GM19463 (cell line): ENCODE results near the gene SPHK2.
"Not testable (repeated sequence)": the region's sequence is repeated elsewhere in the genome, so short reads cannot be mapped to it uniquely, and the experiment has no call there.

Experiments used
- ATAC-seq: cut with Tn5 transposase; IDR thresholded peaks from one replicate; pipeline ENCODE4 v1.9.1; 2021; ENCODE audit warnings: mild to moderate bottlenecking, moderate library complexity; ENCODE audit not compliant: unreplicated experiment

The SPHK2 gene

DNA sequence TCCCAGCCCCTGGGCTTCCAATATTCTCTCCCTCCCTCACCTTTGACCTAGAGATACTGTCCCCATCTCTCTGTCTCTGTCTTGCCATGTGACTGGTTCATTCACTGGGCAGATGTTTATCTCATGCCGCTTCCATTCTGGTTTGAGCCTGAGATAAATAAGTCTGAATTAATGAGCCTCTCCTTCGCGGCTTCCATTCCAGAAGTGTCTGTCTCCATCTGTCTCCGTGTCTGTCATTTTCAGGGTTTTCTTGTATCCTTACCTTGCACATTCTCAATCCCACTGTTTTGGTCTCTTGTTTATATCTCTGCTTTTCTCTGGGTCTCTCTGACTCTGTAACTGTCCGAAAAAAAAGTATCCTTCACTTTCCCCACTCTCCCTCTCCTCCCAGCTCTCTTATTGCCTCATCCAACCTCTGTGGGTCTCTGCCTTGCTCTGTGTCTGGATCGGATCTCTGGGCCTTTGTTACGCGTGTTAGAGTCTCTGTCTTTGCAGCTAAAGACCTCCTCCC, 4.3 kb downstream of the SPHK2 start:
- ATAC-seq, result no peak

DNA sequence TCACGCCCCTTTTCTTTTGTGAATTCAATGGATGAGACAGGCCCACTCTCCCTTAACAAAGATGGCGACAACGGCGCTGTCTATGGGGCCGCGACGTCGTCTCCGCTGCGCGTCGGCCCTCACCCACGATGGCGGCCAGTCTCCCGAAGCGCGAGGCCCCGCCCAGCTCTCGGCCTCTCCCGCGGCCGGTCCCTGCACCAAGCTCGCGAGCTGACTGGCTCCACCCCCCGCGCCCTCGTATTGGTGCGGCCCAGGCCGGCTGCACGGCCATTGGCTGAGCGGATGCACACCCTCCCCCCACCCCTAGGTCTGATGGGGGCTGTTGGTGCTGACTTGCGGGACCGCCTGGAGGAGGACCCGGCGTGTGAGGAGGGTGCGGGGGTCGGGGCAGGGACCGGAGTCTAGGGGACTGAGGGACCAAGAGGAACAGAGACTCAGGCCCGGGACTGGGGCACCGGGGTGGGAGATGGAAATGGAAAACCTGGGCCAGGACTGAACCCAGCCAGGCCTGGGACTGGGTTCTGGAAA, 4.8 kb downstream of the SPHK2 start:
- ATAC-seq, result peak; percentile 64

GRCh38 chr19:48624791-48625723, 5.8 kb downstream of the SPHK2 start:
- ATAC-seq, result no peak

DNA sequence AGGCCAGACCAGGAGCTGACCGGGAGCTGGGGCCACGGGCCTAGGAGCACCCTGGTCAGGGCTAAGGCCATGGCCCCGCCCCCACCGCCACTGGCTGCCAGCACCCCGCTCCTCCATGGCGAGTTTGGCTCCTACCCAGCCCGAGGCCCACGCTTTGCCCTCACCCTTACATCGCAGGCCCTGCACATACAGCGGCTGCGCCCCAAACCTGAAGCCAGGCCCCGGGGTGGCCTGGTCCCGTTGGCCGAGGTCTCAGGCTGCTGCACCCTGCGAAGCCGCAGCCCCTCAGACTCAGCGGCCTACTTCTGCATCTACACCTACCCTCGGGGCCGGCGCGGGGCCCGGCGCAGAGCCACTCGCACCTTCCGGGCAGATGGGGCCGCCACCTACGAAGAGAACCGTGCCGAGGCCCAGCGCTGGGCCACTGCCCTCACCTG, 6.6 kb downstream of the SPHK2 start:
- no peak for ATAC-seq

DNA sequence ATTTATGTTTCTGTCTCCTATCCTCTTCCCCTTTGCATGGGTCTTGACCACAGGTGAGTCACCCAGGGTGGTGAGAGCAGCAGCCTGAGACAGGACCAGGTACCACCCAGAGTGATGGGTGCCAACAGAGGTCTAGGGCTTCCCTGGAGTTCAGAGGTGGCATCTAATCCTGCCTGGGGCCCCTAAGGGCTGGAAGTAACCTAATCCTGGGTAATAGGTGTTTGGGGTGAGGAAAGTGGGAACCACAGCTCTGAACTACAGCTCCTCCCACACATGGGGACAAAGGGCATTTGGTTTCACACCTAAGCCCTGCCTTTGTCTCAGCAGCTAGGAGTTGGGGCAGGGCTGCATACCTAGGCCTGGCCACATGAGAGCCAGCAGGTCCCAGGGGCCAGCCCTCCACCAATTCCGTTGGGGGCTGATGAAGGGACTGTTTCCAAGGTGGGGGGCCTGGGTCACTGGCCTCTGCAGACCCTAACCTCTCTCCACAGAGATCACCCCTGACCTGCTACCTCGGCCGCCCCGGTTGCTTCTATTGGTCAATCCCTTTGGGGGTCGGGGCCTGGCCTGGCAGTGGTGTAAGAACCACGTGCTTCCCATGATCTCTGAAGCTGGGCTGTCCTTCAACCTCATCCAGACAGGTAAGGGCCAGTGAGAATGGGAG, 8.0 kb downstream of the SPHK2 start:
- no peak for ATAC-seq

DNA sequence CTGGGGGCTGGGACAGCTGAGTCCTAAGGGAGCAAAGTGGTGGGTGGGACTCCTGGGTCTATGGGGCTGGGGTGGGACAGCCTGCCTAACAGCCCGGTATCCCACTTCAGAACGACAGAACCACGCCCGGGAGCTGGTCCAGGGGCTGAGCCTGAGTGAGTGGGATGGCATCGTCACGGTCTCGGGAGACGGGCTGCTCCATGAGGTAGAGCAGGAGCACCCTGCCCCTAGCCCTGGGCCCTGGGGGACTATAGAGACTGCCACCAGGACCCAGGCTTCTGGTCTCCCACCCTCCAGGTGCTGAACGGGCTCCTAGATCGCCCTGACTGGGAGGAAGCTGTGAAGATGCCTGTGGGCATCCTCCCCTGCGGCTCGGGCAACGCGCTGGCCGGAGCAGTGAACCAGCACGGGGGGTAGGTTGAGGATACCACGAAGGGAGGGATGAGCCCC, 8.6 kb downstream of the SPHK2 start:
- ATAC-seq, result no peak

DNA sequence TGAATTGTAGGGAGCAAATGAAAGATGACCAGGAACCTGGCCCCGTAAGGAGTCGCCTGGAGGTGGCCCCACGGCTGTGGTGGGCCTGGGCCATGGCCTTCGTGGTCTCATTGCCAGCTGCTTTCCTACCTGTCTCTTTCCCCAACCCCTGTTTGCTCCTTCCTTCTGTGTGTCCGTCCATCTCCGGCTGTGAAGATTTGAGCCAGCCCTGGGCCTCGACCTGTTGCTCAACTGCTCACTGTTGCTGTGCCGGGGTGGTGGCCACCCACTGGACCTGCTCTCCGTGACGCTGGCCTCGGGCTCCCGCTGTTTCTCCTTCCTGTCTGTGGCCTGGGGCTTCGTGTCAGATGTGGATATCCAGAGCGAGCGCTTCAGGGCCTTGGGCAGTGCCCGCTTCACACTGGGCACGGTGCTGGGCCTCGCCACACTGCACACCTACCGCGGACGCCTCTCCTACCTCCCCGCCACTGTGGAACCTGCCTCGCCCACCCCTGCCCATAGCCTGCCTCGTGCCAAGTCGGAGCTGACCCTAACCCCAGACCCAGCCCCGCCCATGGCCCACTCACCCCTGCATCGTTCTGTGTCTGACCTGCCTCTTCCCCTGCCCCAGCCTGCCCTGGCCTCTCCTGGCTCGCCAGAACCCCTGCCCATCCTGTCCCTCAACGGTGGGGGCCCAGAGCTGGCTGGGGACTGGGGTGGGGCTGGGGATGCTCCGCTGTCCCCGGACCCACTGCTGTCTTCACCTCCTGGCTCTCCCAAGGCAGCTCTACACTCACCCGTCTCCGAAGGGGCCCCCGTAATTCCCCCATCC, 9.4 kb downstream of the SPHK2 start:
- no peak for ATAC-seq

GRCh38 chr19:48629297-48629598, 9.9 kb downstream of the SPHK2 start:
- no peak for ATAC-seq

- no peak for ATAC-seq
These were observed 10.4 kb downstream of the SPHK2 start for GRCh38 chr19:48629599-48630295.

- ATAC-seq, result no peak
These were observed 11.2 kb downstream of the SPHK2 start for GRCh38 chr19:48630296-48631063.

DNA sequence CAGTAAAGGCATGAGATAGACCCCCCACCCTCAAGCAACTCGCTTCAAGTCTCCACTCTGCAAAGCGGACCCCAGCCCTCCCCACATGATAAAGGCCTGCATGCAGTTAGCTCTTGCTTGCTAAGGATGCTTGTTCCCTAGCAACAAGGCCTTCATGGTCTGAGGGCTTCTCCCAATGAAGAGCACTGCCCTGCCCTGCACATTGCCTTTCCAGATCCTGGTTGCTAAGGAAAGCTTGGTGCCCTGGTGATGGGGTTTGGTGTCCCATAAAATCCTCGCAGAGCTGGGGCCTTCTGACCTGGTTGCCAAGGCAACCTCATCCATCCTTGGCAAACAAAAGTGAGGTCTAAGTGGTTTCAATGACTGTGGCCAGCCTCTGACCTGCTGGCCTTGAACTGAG, 11.9 kb downstream of the SPHK2 start:
- ATAC-seq, result no peak

DNA sequence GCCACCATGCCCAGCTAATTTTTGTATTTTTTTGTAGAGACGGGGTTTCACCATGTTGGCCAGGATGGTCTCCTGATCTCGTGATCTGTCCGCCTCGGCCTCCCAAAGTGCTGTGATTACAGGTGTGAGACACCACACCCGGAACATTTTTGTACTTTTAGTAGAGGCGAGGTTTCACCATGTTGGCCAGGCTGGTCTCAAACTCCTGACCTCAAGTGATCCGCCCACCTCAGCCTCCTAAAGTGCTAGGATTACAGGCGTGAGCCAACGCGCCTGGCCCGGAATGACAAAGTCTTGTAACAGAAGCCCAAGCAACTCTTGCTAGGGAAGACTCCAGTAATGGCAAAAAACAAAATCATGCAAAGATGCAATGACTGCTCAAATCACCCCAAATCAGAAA, 13.0 kb downstream of the SPHK2 start:
- not testable (repeated sequence) for ATAC-seq

DNA sequence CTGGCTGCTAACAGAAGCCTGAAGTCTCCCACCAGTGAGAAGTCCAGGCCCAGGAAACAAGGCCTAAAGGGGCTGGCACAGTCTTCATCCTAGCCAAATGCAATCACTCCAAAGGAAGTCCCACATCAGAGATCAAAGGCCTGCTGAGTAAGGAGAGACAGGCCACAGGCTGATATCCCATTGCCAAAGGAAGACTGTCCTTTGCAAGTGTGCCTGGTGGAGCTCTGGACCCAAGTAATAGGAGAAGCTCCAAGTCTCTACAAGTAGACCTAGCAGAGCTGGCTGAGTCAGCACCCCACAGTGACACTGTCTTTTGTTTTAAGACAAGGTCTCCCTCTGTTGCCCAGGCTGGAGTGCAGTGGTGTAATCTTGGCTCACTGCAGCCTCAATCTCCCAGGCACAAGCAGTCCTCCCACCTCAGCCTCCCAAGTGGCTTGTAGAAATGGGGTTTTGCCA, 13.4 kb downstream of the SPHK2 start:
- ATAC-seq, result no peak

DNA sequence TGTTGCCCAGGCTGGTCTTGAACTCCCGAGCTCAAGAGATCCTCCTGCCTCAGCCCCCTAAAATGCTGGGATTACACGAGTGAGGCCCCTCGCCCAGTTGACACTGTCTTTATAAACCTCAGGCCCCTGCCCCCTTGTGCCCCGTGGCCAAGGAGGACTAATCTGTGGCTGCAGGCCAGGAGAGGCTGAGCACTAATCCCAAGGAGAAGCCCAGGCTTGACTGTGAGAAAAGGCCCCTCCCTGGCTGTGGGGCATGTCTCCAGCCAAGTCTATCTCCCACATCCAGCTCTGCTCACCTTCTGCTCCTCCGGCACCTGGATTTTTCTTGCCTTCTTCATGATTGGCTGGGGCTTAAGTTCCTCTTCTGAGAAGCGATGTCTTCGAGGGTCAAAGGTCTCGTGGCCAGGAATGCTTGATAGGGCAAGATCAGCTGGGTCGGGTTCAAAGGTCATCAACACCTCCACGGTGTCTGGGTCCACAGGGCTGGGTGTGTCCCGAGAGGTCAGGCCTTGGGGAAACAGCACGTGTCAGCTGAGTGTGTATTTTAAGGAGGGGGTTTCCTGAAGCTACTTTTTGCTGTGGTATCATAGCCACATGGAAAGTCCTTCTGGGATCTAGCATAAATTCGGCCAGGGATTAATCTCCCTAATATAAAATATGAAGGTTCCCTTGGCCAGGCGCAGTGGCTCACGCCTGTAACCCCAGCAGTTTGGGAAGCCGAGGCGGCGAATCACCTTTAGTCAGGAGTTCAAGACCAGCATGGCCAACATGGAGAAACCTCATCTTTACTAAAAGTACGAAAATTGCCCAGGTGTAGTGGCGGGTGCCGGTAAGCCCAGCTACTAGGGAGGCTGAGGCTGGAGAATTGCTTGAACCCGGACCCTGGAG, 14.1 kb downstream of the SPHK2 start:
- no peak for ATAC-seq

DNA sequence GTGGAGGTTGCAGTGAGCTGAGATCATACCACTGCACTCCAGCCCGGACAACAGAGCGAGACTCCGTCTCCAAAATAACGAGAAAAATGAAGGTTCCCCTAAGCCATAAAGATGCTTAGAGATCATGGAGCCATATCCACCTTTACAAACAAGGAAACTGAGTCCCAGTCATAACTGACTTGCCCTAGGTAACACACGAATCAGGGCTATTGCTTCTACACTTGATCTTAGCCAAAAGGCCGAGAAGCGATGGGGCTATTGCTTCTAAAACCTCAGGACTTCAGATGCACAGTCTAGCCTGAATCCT, 14.7 kb downstream of the SPHK2 start:
- no peak for ATAC-seq

DNA sequence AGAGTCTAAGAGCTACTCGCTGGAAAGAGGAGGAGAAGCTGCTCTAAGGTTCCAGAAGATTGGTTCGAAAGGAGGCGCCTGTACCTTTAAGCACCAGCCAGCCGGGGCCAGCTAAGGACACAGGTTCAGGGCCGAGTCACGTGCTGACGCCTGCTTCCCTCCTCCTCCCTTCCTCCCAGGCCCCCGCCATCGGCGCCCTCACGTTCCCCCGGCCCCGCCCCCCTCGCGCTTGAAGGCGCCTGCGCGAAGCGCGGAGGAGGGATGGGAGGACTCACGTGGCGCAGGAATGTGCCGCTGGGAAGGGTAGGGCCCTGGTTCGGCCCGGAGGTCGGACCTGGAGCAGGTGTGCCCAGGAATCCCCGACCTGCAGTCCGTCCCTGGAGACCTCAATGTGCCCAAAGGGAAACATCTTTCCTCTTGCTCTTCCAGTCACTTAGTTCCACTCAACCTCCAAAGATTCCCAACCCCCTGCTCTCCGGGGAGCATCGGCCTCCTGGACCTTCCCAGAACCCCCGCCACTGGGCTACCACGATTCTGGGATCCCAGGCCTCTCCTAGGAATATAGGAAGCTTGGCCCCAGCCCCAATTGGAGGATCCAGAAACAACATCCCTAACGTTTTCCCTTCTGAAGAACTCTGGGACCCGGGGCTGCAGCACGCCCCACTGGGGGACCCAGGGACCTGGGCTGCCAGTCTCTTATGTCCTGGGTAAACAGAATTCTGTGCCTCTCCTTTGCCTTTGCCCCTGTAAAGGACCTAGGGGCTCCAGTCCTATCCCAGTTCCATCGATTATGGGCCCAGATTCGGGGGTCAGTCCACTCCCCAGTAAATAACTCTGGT, 15.3 kb downstream of the SPHK2 start:
- no peak for ATAC-seq

DNA sequence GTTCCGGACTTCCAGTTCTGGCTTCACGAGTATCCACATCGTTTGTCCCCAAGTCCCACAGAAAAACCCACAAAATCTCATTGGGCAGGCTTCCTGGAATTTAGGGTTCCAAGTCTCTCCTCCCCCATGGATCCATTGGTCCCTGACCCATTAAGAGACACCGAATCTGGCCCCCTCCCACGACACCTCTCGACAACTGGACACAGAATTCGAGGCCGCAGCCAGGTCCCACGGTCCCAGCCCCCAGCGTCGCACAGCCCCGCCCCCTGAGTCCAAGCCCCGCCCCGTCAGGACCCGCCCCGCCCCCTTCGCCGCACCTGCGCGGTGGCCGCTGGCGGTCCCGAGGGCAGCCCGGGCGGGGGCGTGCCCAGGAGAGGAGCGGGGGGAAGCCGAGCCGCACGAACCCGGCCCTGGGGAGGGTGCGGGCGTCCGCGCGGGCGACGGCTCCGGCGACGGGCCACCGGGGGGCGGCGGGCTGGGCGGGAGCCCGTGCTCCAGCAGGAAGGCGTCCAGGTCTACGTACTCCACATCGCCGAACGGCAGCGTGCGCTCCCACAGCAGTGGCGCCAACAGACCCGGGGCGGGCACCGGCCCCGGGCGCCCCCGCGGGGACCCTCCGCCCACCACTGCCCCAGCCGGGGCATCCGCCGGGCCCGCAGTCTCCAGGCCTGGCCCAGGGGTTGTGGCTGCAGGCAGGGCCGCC, 16.1 kb downstream of the SPHK2 start:
- no peak for ATAC-seq
